HG03575 (cell line): ENCODE measurements around the gene SEC14L5.
"Not testable (repeated sequence)": the region's sequence is repeated elsewhere in the genome, so short reads cannot be mapped to it uniquely, and the experiment has no call there.

Experiments used
- ATAC-seq: cut with Tn5 transposase; IDR thresholded peaks from one replicate; pipeline ENCODE4 v1.9.1; 2021; ENCODE audit not compliant: unreplicated experiment, insufficient number of reproducible peaks, low FRiP score; ENCODE audit errors: extremely low read depth

SEC14L5 gene

DNA sequence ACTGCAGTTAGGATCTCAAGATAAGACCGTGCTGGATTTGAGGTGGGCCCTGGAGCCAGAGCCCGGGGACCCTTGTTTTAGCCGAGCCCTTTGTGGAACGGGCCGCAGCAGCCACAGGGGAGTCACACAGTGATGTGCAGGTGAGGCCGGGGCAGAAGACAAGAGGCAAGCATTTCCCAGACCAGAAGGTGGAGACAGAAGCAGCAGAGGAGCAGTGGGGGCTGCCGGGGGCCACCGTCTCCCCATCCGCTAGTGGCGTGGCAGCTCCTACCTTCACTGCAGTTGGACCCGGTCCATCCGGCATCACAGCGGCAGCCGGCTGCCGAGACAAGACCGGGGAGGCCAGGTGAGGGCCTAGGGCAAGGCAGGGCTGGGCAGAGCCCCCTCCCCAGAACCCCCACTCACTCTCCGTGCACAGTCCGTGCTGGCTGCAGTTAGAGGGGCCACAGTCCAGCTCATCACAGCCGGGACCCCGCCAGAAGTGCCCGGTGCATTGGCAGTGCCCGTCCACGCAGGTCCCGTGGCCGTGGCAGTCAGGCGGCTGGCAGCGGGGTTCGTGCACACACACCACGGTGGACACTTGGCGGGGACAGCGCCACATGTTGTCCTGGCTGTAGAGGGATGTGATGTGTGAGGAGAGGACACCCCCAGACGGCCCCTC, 69.6 kb downstream of the SEC14L5 start:
- no peak for ATAC-seq

DNA sequence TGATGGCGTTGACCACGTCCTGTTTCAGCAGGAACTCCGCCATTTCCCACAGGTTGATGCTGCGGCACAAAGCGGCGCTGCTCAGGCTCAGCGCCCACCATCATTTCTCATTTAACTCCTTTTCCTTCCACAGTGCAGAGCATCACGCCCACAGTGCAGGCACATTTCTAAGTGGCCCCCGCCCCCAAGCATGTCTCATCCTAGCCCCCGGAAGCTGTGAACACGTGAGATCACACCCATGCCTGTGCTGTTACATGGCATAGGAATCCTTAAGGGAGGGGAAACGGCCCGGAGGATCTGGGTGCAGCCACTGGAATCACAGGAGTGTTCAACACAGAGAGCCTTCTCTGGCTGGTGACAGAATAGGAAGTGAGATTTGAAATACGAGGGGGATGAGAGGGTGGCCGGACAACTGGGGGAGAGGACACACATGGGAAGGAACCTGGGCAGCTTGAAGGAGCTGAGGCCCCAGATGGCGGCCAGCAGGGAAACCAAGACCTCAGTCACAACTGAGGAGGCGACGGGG, 70.9 kb downstream of the SEC14L5 start:
- no peak for ATAC-seq

DNA sequence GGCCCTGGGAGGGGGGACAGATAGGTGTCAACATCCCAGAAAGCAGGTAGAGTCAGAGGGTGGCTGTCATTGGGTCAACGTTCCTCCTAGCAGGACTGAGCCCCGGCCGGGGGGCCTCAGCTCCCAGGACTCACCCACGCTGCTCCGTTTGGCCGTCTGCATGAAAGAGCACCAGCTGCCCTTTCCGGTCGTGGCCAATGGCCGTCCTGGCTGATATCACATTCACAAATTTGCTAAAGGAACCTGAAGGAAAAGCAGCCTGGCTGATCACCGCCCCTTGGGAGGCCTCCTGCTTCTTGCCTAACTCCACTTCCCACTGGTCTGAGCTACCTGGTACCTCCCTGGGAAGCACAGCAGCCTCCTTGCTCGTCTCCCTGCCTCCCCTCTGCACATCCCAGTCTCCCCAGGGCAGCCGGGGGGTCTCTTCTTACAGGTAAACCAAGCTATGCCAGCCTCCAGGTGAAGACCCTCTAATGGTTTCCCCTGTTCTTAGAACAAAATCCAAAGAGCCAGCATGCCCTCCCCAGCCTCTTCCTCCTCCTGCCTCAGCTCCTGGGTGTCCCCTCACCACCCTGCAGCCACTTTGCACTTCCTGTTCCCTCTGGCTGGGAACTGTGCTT, 72.2 kb downstream of the SEC14L5 start:
- no peak for ATAC-seq

DNA sequence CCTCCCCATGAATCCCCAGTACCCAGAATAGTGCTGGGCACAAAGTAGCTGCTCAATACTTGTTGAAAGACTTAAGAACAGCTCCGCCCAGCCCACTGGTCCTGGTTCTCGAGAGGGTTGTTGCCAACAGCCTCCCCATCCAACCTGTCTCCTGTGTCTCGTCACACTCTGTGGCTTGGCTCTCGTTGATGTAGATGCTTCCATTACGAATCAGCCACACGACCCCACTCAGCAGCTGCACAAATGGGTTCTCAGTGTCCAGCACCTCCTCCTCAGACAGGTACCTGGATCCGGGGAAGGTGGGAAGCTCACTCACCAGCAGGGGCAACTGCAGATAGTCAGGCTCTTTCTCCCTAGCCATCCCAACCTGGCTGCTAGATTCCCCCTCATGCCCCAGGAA, 73.5 kb downstream of the SEC14L5 start:
- no peak for ATAC-seq

DNA sequence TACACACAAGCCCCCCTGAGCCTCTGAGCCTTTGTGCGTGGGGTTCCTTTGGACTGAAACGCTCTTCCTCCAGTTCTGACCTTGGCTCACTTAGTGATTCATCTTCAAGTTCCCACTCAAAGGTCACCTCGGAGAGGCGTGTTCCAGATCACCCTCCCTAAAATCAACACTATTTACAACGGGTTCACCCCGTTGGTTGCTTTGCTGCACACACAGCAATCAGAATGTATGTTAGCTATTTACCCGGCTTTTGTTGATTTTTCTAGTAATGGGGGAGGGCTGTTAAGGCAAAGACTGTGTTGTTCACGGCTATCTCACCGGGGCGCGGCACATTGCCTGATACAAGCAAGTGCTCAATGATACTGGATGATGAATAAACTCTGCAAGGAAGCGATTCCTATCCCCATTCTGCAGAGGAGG, 74.6 kb downstream of the SEC14L5 start:
- ATAC-seq, result no peak

DNA sequence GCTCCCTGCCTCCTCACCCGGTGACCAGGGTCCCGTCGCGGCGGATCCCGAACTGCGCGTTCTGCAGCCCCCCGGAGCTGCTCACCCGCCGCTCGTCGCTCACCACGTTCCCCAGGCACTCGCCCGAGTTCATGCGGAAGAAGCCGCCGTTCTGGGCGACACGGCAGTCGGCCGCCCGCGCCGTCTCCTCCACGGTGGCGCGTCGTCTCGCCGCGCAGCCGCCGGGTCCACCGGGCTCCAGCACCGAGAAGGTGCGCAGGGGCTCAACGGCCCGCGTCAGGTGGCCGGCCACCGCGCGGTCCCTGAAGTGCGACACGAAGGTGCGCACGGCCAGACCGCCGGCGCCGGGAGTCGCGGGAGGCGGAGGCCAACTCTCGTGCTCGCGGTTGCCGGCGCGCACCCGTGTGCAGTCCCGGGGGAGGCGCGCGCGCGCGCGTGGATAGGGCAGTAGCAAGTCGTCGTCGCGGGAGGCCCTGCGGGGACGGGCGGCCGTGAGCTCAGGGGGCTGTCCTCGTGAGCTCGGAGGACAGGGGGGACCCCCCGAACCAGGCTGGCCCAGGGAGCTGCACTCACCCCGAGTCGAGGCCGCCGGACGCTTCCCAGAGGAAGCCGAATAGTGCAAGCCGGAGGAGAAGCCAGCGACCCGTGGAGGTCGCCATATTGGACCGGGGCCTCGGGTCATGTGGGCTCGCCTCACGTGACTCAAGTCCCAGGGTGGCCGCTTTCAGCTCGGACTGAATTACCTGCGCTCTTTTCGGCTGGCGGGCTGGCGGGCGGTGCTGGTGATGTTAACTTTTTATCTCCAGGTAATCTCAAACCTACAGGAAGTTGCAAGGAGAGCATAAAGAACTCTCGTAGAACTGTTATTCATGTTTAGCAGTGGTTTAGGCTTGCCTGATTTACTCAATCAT, 75.4 kb downstream of the SEC14L5 start, which contains the start of gene NAGPA:
Gene NAGPA, minus strand, starts transcription at position 680 of the 911 bp plus-strand sequence. Its CDS starts 21 bp downstream, at position 659.
- ATAC-seq, result no peak

DNA sequence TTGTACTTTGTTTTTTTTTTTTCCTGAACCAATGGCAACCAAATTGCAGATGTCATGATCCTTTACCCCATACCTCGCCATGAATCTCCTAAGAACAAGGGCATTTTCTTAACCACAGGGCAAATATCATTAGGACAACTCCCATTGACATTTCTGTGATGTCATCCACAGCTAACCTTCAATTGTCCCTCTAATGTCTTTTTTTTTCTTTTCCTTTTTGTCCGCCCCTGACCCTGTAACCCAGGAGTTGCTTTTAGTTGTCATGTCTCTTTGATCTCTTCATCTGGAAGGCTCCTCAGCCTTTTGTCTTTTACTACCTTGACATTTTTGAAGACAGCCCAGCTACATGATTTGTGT, 76.0 kb downstream of the SEC14L5 start:
- ATAC-seq, result no peak

DNA sequence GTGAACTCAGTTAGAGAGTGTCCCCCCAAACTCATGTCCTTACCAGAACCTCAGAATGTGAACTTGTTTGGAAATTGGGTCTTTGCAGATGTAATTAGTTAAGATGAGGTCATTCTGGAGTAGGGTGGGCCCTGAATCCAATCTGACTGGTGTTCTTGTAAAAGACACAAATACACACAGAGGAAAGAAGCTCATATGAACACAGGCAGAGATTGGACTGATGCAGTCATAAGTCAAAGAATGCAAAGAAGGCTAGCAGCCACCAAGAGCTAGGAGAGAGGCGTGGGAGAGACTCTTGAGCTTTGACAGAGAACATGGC, 77.7 kb downstream of the SEC14L5 start:
- no peak for ATAC-seq

DNA sequence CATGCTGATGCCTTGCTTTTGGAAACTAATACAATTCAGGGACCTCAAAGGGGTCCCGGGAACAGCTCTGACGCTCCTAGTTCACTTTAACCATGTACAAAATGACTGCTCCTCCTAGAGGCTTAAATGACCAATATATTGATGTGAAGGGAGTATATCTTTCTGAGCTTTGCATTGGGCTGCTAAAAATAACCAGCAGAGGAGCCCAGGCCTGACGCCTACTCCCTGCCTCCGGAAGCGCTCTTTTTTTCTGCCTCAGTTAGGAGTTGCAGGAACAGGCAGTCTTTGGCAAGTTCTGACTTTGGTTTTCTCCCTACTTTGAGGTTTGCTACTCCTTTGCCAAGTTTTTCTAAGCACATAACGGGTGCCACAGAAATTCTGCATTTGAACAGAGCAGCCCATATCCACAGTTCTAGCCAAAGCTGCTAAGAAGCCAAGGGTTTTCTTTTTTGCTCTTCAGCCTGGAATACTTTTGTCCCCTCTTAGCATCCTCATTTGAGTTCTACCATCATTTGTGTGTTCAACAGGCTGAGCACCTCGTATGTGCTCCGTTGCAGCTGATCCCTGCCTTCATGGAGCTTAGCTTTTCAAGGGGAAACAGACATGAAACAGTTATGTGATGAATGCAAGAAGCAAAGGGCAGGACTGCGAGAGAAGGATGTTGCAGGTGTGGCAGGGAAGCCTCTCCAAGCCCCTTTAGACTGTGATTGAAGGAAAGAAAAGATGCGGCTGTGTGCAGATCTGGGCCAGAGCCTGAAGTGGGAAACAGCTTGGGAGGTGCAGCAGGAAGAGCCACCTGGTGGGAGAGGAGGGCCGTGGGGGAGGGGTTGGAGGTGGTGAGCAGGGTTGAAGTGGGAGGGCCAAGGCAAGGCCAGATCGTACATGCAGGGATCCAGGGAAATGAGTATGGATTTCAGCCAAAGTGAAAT, 78.4 kb downstream of the SEC14L5 start:
- ATAC-seq, result no peak

DNA sequence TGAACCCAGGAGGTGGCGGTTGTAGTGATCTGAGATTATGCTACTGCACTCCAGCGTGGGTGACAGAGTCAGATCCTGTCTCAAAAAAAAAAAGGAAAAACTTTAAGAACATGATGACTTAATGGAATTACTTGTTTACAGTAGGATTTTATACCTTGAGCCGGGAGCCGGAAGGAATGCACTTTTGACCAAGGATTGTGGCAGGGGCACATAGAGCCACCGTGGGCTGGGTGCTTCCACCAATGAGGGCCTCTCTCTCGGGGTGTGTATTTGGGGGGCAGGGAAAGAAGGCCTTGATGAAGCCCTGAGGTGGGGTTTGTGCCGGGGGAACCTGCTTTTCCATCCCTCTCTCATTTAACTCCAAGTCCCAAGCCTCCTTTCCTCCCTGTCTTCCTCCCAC, 82.3 kb downstream of the SEC14L5 start:
- no peak for ATAC-seq

DNA sequence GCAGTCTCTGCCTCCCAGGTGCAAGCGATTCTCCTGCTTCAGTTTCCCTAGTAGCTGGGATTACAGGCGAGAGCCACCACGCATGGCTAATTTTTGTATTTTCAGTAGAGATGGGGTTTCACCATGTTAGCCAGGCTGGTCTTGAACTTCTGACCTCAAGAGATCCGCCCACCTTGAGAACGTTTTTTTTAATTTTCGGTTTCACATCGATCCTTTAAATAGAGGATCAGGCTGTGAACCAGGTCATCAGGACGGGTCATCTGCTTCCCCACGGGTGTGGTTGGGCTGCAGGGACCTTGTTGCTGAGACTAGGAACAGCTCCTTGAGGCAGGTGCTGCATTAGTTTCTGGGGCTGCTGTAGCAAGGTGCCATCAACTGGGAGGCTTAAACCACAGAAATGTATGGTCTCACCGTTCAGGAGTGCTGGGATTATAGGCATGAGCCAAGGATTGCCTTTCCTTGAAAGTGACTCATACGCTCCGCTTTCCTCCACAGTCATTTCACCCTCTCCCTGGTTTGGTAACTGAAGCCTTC, 83.5 kb downstream of the SEC14L5 start:
- ATAC-seq, result peak; percentile 56

DNA sequence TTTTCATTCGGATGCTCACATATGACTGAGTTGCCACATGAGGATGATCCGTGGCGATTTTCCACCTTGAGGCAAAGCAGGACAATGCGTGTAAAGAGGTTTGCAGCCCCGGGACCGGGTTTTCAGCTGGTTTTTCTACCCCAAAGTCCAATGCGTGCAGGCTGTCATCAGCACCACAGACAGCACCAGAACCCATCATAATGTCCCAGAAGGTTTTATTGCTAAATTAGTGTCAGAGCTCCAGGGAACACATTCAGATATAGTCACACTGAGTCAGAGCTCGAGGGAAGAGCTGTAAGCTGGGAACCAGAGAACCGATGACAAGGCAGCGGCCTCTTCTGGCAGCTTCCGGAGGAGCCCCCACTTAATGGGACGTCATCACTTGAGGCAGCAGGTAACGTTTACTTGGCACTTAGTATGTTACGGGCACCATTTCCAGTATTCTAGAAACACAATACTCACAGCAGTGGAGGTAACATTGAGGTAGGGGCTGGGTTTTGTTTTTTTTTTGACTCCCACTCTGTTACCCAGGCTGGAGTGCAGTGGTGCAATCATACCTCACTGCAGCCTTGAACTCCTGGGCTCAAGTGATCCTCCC, 84.5 kb downstream of the SEC14L5 start:
- no peak for ATAC-seq

DNA sequence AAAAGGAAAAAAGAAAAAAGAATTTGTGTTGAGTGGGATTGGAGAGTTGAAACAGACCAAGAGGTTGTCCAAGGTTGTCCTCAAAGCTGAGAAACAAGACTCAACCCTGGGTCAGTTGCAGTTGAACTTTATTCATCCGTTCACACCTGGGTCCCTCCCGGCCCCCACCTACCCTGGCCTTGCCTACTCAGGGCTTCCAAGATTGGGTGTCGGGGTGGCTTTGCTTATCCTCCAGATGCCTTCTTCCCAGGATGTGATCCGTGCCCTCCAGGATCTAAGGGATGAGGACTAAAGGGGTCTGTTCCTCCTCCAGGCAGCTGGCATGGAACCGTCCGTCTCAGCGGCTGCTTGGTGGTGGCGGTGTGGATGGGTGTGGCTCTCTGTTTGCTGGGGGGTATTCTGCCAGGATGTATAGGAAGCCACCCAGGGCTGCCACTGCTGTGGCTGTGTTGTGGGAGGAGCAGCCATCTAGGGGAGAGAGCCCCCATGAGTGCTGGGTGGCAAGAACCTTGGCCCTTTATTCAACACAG, 85.9 kb downstream of the SEC14L5 start:
- no peak for ATAC-seq

DNA sequence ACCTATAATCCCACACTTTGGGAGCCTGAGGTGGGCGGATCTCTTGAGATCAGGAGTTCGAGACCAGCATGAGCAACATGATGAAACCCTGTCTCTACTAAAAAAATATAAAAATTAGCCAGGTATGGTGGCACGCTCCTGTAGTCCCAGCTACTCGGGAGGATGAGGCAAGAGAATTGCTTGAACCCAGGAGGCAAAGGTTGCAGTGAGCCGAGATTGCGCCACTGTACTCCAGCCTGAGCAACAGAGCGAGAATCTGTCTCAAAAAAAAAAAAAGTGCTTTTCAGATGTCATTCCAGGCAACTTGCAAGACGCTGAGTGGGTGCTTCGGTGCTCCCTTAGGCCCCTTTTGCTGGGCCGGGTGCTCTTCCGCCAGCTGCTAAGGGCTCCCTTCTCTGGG, 86.5 kb downstream of the SEC14L5 start:
- not testable (repeated sequence) for ATAC-seq

DNA sequence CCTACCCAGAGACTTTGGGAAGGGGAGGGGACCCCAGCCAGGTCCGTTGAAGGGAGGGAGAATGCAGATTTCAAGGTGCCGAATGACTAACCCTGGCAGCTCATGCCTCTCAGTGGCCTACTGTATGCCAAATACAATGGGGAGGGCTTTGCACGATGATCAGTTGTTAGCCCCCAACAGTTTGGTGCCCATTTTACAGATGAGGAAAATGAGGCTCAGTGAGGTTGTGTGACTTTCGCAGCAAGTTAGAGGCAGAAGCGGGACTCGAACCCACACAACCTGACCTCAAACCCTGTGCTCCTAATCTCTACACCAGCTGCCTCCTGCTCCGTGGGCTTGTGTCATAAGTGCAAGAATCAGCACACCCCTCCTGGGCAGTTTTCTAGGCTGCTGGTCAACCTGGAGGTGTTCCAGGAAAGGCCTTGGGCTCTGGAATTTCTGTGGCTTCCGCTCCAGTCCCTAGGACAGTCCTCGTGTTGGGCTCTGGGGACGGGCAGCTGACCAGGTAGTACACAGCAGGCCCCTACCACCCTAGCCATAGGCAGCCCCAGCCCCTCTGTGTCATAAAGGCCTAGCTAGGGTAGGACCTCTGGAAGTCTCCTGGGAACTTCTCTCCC, 87.5 kb downstream of the SEC14L5 start:
- no peak for ATAC-seq

DNA sequence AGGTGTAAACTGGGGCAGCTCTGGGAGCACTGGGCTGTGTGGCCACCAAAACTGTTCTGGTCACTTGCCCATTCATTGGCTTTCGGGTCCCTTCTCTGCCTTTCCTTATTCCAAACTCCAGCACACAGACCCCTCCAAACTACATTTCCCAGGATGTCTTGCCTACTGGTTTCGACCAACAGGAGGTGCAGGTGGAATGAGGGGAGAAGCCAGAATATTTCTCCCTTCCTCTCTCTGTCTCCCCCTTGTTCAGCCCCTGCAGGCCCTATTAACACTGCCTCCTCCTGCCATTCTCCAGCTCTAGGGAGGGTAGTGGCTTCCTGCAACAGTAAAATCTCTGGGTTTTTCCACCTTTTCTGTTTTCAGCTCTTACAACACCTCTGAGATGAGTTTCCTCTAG, 88.8 kb downstream of the SEC14L5 start:
- ATAC-seq, result no peak
